Right renal pelvis (tissue), 4 donors: Measurements from ENCODE around the gene MFAP5. TPM values are rescaled to one million over a fixed set of nuclear protein-coding genes. Genes with fewer than 3 reads are reported as not detected.

ENCODE experiments used
- DNase-seq, 4 donors: peaks; one replicate each; pipeline ENCODE4 v3.0.0-alpha.2; 2013; ENCODE audit warnings: low read depth in 4 of 4, low spot score in 3 of 4, missing footprints in 1 of 4
- polyA plus RNA-seq, 4 donors: library from polyadenylated mRNA; unstranded; fragments of 120-200 nt; gene quantifications; one replicate each; pipeline ENCODE4 v1.2.1, GENCODE V29; 2013; ENCODE audit not compliant: insufficient read length in 4 of 4

The MFAP5 gene
- polyA plus RNA-seq, result 10 to 100 TPM in 1 of 4 donors, 1 to 10 TPM in 2, under 1 TPM in 1; 0.79 to 13.5 (median 2.4) TPM

DNA sequence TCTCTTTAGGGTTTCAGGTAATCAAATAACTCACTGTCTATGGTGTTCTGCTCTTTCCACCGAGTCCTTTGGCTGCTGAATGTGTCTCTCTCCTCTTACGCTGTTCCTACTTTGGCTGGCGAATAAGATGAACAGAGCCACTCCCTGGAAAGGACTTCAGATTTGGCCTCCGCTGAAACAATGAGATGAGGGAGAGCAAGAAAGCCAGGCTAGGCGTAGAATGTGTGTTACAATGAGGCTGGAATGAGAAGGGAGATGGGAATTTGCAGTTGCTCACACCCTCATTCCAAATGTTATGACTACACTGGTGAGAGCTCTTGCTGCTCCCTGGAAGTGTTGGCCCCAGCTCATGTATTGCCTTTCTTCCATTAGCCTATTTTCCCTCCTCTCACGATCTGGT is at the start of gene MFAP5:
MFAP5 (minus strand) TSS at position 234 of the 400 bp plus-strand sequence. CDS start 722 bp downstream, outside the sequence.
- no peak for DNase-seq

DNA sequence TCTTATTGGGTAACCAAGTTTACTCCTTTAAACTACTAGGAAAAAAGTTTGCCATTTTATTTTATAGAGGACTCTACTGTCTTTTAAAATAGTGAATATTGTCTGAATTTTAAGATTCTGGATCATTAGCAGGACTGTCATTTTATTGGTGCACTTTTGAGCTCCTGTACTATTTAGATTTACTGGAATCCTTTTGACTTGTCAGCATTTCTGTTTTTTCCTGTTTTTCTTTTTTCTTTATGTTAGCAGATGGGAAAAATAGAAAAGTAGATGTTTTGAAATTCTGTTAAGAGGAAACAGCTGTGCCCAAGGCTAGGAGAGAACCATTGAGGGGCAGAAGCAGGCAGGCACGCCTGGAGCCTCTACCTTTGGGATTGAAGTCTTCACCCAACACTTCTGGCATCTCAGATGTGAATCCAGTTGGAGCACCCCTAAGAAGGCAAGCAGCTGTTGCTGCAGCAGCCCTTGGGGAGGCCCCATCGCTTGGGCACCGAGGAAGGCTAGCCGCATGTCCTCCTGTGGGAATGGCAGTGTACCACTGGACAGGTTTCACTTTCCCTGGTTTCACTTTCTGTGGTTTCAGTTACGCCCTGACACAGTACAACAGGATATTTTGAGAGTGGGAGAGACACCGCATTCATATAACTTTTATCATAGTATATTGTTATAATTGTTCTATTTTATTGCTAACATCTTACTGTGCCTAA is 46.7 kb upstream of the MFAP5 start:
- DNase-seq, result no peak

- no peak for DNase-seq
Measured at GRCh38 chr12:8702159-8702558, 39.5 kb upstream of the MFAP5 start.

DNA sequence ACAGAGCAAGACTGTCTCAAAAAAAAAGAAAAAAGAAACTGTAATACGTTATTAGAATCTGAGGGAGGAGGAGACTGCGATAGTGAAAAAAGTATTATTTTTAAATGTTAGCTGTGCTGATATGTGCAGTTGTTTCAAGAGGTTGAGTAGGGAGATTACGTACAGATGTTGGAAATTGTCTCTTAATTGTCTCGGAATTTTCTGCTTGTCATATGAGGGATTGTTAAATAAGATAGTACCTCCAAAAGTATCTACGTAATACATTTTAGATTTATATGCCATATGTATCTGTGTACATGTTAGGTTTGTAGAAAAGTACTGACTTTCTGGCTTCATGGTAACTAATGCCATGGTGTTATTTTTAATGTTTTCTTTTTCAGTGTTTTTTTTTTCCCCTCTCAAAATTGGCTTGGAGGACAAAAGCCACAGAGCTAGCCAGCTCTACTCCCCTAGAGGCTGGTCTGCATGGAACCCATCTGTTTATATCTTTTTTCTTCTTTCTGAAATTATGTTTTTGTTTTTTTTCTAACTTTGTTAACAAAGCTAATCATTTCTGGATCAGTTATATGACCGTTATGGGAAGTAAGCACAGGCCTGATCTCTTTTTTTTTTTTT is 38.5 kb upstream of the MFAP5 start:
- no peak for DNase-seq

GRCh38 chr12:8699714-8700113 is 37.1 kb upstream of the MFAP5 start:
- DNase-seq, result no peak

DNA sequence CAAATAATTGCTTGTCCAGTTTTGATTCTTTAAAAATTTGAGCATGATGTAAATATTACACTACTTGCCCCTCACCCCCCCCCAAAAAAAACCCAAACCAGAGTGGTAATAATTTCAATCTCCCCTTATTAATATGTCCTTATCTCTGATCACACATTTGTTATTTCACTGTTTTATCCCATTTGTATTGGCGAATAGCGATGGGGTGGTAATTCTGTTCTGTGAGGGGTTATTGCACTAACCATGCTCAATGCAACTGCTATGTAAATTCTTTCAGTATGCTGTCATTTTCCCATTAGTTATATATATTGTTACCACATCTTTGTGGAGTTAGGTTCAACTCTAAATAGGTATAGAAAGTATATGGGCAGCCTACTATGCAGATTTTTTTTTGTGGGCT is 36.3 kb upstream of the MFAP5 start:
- no peak for DNase-seq

- peak in 1 of 4 donors; percentile 51 for DNase-seq
Measured at GRCh38 chr12:8698132-8698851, 35.7 kb upstream of the MFAP5 start.

DNA sequence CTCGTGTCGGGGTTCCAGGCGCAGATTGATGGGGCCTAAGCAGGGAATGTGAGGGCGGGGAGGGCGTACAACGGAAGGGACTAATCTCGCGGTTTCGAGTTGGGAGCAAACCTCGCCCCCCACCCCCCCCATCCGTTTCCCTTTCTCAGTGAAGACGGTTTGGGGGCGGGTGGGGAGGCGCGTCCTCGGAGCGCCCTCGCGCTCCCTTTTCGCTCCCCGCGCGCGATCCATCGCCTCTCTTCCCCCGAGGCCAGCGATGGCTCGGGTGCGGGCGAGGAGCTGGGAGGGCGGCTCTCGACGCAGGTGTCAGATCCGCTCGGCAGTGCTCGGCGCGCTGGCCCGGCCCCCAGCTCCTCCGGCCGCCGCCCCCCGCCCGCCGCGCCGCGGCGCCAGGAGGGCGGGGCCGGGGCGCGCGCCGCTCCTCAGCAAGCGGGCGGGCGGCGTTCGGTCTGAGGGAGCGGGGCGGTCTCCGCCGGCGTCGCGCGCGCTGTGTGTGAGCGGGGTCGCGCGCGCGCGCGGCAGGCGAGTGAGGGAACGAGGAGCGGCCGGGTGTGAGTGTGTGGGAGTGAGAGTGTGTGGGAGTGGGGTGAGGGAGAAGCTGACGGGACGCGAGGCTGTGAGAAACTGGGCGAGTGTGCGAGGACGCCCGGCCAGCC is 35.0 kb upstream of the MFAP5 start, which contains the start of gene RIMKLB:
RIMKLB (plus strand) TSS at position 516 of the 656 bp plus-strand sequence. CDS start 15,876 bp downstream, outside the sequence.
- peak in 3 of 4 donors; percentile 74 to 80 (median 76) for DNase-seq

DNA sequence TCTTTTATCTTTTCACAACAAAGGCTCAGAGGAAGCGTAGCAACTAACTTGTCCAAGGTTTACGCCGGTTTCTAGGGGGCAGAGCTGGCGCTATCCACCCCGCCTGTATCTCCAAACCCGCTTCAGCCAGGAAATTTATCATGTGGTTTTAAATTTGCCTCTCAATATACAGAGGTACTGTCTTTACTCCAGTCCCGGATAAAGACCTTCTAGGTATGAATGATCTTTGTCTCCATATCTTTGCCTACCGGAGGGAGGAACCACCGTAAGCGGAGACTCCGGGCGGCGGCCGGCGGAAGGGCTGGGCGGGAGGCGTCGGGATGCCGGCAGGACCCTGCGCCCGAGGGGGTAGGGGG is 34.5 kb upstream of the MFAP5 start:
- peak in 1 of 4 donors; percentile 49 for DNase-seq

- no peak for DNase-seq
Measured at GRCh38 chr12:8696442-8697090, 33.9 kb upstream of the MFAP5 start.

- no peak for DNase-seq
Measured at GRCh38 chr12:8695116-8695515, 32.5 kb upstream of the MFAP5 start.

- DNase-seq, result peak in 3 of 4 donors; percentile 59 to 83 (median 73)
Measured at GRCh38 chr12:8692573-8692972, 29.9 kb upstream of the MFAP5 start.

GRCh38 chr12:8689681-8690080 is 27.1 kb upstream of the MFAP5 start:
- DNase-seq, result no peak

DNA sequence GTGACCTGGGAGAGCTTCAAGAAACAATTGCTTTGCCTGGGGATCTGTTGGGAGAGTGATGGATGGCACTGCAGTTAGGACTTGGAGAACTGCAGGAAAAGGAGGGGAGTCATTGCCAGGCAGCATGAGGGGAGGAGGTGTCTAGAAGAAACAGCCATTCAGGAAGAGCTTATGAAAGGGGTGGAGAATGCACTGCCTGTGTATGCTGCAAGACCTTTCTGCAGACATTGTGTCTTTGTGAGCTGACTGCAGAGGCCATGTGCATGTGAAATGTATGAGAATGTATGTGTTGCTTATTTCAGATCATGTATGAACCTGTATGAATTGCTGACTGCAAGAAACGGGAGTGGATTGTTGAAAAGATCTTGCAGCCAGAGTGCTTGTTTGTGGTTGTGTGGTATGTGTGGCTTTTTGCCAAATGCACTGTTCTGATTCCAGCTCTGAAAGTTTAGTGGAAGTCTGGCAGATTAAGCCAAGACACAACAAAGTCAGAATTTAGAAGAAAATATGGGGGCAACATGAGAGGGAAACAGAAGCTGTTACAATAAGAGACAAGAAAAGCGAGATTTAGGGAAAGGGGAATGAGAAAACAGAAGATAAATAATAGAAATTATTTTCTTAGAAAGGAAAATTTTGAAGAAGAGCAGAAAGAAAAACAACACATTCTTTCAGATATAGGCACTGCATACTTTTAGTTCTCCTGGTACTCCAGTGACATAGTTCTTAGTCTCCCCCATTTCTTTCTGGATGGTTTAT is 25.4 kb upstream of the MFAP5 start:
- peak in 3 of 4 donors; percentile 44 to 83 (median 81) for DNase-seq

DNA sequence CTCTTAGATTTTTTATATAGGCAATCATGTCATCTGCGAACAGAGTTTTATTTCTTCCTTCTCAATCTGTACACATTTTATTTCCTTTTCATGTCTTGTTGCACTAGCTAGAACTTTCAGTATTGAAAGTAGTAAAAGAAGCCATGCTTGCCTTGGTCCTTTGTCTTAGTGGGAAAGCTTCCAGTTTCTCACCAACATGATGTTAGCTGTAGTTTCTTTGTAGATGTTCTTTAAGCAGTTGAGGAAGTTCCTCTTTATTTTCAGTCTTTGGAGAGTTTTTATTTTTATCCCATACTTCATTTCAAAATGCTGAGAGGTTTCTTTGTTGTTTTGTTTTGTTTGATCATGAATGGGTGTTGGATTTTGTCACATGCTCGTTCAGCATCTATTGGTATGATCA is 22.4 kb upstream of the MFAP5 start:
- DNase-seq, result no peak

GRCh38 chr12:8681129-8681884 is 18.7 kb upstream of the MFAP5 start:
- DNase-seq, result no peak

DNA sequence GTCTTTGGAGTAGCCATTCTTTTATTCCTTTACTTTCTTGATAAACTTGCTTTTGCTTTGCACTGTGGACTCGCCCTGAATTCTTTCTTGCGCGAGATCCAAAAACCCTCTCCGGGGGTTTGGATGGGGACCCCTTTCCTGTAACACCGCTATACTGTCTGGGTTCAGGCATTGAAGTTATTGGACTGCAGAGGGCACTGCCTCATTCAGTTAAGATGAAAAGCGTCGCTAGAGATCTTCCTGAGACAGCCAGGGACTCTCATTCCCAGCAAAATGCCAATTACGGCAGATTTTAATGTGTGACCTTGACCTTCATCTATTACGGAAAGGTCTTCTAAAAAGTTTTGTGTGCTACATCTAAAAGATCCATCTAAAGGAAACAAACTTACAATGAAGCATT is 17.9 kb upstream of the MFAP5 start:
- DNase-seq, result no peak

GRCh38 chr12:8678661-8679111 is 16.1 kb upstream of the MFAP5 start:
- no peak for DNase-seq

- DNase-seq, result no peak
Measured at GRCh38 chr12:8677362-8677761, 14.7 kb upstream of the MFAP5 start.
